CD4-positive, alpha-beta T cell treated with Interferon alpha-2 for 1 hour (primary cell): ENCODE results near the gene GLB1L3.
A peak's percentile ranks its signal among the peaks of the same experiment; 100 is the strongest.
"Not testable (repeated sequence)": the region's sequence is repeated elsewhere in the genome, so short reads cannot be mapped to it uniquely, and the experiment has no call there.

Source experiments
- DNase-seq, 2 donors: peaks; one replicate each; pipeline ENCODE4 v3.0.0-alpha.2; 2020 to 2022

Gene GLB1L3

GRCh38 chr11:134252346-134253187 lies 23.6 kb upstream of the GLB1L3 start:
- no peak for DNase-seq

- peak; percentile 96 to 97 for DNase-seq
Measured at GRCh38 chr11:134253188-134253993, 22.8 kb upstream of the GLB1L3 start, which contains the start of the genes ACAD8 and THYN1. TSS of gene ACAD8 (plus strand) at chr11:134253568. CDS start at chr11:134253601, 33 bp downstream. TSS of gene THYN1 (minus strand) at chr11:134253352. CDS start at chr11:134252882, 470 bp downstream.

GRCh38 chr11:134254433-134255183 lies 21.6 kb upstream of the GLB1L3 start:
- DNase-seq, result no peak

- not testable (repeated sequence) for DNase-seq
Measured at GRCh38 chr11:134255184-134255561, 21.0 kb upstream of the GLB1L3 start.

- no peak for DNase-seq
Measured at GRCh38 chr11:134257101-134257500, 19.1 kb upstream of the GLB1L3 start.

- no peak for DNase-seq
Measured at GRCh38 chr11:134258577-134258976, 17.6 kb upstream of the GLB1L3 start.

GRCh38 chr11:134260503-134260902 lies 15.7 kb upstream of the GLB1L3 start:
- no peak for DNase-seq

- no peak for DNase-seq
Measured at GRCh38 chr11:134260983-134261382, 15.2 kb upstream of the GLB1L3 start.

GRCh38 chr11:134261626-134262488 lies 14.3 kb upstream of the GLB1L3 start:
- DNase-seq, result peak; percentile 22 to 60

- DNase-seq, result no peak
Measured at GRCh38 chr11:134264966-134265764, 11.0 kb upstream of the GLB1L3 start.

GRCh38 chr11:134266440-134266839 lies 9.7 kb upstream of the GLB1L3 start:
- DNase-seq, result no peak

GRCh38 chr11:134266841-134267251 lies 9.3 kb upstream of the GLB1L3 start:
- DNase-seq, result no peak

GRCh38 chr11:134267461-134267860 lies 8.7 kb upstream of the GLB1L3 start:
- no peak for DNase-seq

- DNase-seq, result no peak
Measured at GRCh38 chr11:134267966-134268365, 8.2 kb upstream of the GLB1L3 start.

GRCh38 chr11:134270250-134270714 lies 5.9 kb upstream of the GLB1L3 start:
- peak in 1 of 2 donors; percentile 61 for DNase-seq

GRCh38 chr11:134271978-134272377 lies 4.2 kb upstream of the GLB1L3 start:
- no peak for DNase-seq

GRCh38 chr11:134272381-134273316 lies 3.5 kb upstream of the GLB1L3 start:
- no peak for DNase-seq

- no peak for DNase-seq
Measured at GRCh38 chr11:134273317-134273712, 2.9 kb upstream of the GLB1L3 start.

GRCh38 chr11:134275188-134275533 lies 1.0 kb upstream of the GLB1L3 start:
- no peak for DNase-seq
